GM23248 (cell line): ENCODE measurements around the gene PRAMEF5.
"Not testable (repeated sequence)": the region's sequence is repeated elsewhere in the genome, so short reads cannot be mapped to it uniquely, and the experiment has no call there.

Experiments
- EZH2 ChIP-seq: fragments of 200-600 bp; sonication (generic); IDR thresholded peaks from 2 replicates; pipeline ENCODE4 v1.6.1; 2018; ENCODE audit warnings: antibody characterized with exemption, mild to moderate bottlenecking; ENCODE audit not compliant: insufficient read depth, poor library complexity, severe bottlenecking
- EZH2phosphoT487 ChIP-seq: fragments of 200-600 bp; sonication (generic); IDR thresholded peaks from 2 replicates; pipeline ENCODE4 v1.6.1; 2018; ENCODE audit warnings: antibody characterized with exemption, moderate library complexity, mild to moderate bottlenecking, low read depth; ENCODE audit not compliant: insufficient read depth

DNA sequence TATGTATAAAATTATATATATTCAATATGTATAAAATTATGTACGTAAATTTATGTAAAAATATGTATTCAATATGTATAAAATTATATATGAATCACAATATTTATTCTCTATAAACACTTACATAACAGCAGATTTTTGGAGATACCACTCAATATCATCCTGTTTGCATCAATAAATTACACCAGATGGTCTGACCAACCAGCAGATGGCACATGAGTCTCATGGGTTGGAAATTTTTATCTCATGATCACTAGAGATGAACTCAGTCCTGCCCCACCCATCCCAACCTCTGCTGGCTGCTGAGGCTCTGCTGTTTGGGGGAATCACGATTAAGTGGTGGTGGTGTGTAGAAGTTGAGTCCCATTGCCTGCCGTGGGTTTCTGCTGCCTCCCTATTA lies 25.6 kb downstream of the PRAMEF5 start:
- not testable (repeated sequence) for TF ChIP-seq EZH2, EZH2phosphoT487
